Vagina (tissue), 2 donors: ENCODE data around the gene CATSPERD.

Source experiments
- POLR2AphosphoS5 ChIP-seq, 2 donors: sonication (generic); formaldehyde crosslinking; IDR thresholded peaks; one replicate each; pipeline ENCODE4 v1.9.0; 2017; ENCODE audit warnings: antibody characterized with exemption in 2 of 2, mild to moderate bottlenecking in 2 of 2, low read depth in 1 of 2; ENCODE audit not compliant: insufficient read depth in 1 of 2
- TF ChIP-seq, protein P1 (sequence below), 3 experiments: fragments of 450-650 bp in 2 of 3; fragments of 200-600 bp in 1 of 3; sonication (generic) in 1 of 3; IDR thresholded peaks; one replicate each; pipeline ENCODE4 v1.5.1; 2017 to 2019; ENCODE audit warnings: antibody characterized with exemption in 3 of 3, mild to moderate bottlenecking in 2 of 3, moderate library complexity in 2 of 3

DNA sequence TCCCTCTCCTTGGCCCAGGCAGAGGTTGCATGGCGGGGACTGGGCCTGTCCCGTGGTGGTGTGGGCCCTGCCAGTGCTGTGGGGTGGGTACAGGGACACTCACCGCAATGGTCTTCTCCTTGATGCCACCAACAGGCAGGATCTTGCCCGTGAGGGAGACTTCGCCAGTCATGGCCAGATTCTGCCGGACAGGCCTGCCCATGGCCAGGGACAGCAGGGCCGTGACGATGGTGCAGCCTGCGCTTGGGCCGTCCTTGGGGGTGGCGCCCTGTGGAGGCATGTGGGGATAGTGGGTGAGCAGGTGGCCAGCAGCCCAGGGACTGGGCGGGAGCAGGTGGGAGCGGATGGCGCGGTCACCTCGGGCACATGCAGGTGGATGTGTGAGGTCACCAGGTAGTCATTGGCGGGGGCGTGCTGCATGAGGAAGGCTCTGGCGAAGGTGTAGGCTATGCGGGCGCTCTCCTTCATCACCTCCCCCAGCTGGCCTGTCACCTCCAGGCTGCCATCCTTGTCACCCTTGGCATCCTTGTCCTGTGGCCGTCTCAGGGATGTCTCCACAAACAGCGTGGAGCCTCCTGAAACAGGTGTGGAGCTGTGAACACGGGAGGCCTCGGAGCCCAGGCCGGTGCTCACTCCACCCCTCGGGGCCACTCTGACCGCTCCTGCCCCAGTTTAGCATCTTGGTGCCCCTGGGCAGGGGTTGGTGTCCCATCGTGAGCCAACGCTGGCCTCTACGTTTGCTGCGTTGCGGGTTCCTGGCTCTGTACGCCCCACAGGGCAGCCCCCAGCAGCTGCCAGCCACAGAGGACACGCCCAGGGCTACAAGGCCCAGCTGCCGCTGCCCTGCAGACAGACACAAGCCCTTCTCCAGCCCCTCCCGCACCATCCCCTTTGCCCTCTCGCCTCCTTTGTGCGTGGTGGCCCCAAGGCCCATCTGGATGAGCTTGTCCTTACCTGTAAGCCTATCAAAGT is 27.0 kb upstream of the CATSPERD start:
- TF ChIP-seq, protein P1, sequence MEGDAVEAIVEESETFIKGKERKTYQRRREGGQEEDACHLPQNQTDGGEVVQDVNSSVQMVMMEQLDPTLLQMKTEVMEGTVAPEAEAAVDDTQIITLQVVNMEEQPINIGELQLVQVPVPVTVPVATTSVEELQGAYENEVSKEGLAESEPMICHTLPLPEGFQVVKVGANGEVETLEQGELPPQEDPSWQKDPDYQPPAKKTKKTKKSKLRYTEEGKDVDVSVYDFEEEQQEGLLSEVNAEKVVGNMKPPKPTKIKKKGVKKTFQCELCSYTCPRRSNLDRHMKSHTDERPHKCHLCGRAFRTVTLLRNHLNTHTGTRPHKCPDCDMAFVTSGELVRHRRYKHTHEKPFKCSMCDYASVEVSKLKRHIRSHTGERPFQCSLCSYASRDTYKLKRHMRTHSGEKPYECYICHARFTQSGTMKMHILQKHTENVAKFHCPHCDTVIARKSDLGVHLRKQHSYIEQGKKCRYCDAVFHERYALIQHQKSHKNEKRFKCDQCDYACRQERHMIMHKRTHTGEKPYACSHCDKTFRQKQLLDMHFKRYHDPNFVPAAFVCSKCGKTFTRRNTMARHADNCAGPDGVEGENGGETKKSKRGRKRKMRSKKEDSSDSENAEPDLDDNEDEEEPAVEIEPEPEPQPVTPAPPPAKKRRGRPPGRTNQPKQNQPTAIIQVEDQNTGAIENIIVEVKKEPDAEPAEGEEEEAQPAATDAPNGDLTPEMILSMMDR (IDR thresholded peaks at IDR 0.05), result no peak
- no peak for TF ChIP-seq POLR2AphosphoS5 (IDR thresholded peaks at IDR 0.05; ENCODE audit: insufficient read depth in 1 of 2, low read depth in 1 of 2)
